OCI-LY7 (cell line): ENCODE measurements around the gene ARMH2.

ENCODE experiments used
- EZH2phosphoT487 ChIP-seq: fragments of 200-600 bp; sonication (generic); IDR thresholded peaks from 2 replicates; pipeline ENCODE4 v1.6.1; 2018; ENCODE audit warnings: low read depth, borderline replicate concordance, mild to moderate bottlenecking, mixed run types, antibody characterized with exemption, low read length, moderate library complexity, mixed read lengths
- TF ChIP-seq, protein P1 (sequence below): fragments of 200-600 bp; sonication (generic); conservative IDR thresholded peaks from 2 replicates; pipeline ENCODE4 v1.5.1; 2014; ENCODE audit warnings: mild to moderate bottlenecking, antibody characterized with exemption, low read length, moderate library complexity, mixed read lengths

DNA sequence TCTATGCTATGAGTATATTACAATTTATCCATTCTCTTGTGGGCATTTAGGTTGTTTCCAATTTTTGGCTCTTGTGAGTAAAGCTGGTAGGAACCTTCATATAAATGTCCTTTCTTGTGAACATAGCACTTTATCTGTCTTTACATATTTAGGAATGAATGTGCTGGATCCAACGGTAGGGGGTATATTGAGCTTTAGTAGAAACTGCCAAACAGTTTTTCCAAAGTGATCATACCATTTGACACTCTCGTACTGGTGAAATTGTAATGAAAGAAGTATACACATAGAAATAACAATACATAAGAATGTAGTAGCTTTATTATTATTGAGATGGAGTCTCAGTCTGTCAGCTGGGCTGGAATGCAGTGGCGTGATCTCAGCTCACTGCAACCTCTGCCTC lies 30.9 kb upstream of the ARMH2 start:
- TF ChIP-seq, protein P1, sequence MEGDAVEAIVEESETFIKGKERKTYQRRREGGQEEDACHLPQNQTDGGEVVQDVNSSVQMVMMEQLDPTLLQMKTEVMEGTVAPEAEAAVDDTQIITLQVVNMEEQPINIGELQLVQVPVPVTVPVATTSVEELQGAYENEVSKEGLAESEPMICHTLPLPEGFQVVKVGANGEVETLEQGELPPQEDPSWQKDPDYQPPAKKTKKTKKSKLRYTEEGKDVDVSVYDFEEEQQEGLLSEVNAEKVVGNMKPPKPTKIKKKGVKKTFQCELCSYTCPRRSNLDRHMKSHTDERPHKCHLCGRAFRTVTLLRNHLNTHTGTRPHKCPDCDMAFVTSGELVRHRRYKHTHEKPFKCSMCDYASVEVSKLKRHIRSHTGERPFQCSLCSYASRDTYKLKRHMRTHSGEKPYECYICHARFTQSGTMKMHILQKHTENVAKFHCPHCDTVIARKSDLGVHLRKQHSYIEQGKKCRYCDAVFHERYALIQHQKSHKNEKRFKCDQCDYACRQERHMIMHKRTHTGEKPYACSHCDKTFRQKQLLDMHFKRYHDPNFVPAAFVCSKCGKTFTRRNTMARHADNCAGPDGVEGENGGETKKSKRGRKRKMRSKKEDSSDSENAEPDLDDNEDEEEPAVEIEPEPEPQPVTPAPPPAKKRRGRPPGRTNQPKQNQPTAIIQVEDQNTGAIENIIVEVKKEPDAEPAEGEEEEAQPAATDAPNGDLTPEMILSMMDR, result no peak
- TF ChIP-seq EZH2phosphoT487, result no peak
